Left forelimb (tissue), 1 donor: Measurements from ENCODE around the gene SDR9C7.
"Not testable (repeated sequence)": the region's sequence is repeated elsewhere in the genome, so short reads cannot be mapped to it uniquely, and the experiment has no call there.

Experiments
- DNase-seq: peaks from one replicate; pipeline ENCODE4 v3.0.0-alpha.2; 2018; ENCODE audit warnings: low spot score

SDR9C7 gene

DNA sequence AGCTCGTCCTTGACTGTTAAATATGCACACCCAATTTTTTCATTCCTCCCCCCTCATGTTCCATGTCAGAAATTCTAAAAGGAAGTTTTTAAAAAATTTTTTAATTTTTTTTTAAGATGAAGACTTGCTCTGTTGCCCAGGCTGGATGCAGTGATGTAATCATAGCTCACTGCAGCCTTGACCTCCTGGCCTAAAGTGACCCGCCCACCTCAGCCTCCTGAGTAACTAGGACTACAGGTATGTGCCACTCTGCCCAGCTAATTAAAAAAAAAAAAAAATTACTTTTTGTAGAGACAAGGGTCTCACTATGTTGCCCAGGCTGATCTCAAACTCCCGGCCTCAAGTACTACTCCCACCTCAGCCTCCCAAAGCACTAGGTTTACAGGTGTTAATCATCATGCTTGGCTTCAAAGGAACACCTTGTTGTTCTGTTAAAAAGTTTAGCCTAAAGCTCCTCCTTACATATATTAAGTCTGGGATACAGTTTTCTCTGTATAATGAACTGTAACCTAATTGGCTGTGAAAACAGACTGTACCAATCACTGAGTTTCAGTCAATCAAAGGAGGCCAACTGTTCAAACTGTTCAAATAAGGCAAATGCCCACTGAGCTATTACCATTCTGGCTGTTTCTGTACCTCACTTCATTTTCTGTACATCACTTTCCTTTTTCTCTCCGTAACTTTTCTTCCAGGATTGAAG lies 17.8 kb downstream of the SDR9C7 start:
- DNase-seq: no peak

DNA sequence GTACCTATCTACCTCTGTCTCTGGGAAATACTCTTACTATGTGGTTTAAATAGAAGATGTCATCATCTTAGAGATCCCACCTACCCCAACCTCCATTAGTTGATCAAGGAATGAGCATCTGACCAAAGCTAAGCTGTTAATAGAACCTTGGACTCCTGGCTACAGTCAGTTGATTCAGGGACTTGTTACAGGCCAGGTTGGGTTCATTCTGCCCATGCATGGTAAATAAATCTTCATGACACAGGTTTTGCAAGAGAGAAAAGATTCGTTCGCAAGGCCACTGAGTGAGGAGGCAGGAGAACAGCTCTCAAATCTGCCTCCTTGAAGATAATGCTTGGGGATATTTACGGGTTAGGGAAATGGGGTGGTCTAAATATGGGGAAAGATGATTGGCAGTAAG lies 19.5 kb downstream of the SDR9C7 start:
- no peak for DNase-seq

DNA sequence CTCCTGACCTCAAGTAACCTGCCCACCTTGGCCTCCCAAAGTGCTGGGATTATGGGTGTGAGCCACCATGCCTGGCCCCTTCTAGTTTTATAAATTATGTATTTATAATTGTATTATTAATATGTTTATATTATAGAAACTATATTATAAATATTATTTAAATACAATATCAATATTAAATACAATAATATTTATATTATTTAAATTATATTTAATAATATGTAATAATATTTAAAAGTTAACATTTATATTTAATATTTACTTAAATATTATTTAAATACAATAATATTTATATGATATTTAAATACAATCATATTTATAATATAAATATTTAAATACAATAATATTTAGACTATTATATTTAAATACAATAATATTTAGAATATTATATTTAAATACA lies 20.0 kb downstream of the SDR9C7 start:
- no peak for DNase-seq

DNA sequence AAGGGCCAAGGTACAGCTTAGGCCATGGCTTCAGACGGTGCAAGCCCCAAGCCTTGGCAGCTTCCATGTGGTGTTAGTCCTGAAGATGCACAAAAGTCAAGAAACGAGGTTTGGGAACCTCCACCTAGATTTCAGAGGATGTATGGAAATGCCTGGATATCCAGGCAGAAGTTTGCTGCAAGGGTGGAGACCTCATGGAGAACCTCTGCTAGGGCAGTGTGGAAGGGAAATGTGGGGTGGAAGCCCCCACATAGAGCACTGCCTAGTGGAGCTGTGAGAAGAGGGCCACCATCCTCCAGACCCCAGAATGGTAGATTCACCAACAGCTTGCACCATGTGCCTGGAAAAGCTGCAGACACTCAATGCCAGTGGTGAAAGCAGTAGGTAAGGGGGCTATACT lies 24.8 kb downstream of the SDR9C7 start:
- not testable (repeated sequence) for DNase-seq

DNA sequence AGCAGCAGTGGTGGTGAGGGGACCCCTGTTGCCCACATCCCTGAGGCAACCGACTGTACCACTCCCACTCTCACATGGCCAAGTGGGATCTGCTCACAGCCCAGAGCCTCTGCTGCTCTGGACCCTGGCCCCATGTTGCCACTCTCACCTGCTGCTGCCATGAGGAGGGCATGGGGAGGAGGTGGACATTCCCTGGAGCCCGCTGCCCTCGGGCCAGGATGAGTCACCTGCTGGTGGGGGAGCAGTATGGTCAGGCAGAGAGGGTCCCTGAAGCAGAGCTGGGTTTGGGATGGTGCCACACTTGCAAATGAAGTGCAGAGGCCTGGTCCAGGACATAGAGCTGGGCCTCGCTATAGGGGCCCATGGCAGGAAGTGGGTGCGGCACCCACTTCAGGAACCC lies 26.1 kb downstream of the SDR9C7 start:
- DNase-seq: no peak

DNA sequence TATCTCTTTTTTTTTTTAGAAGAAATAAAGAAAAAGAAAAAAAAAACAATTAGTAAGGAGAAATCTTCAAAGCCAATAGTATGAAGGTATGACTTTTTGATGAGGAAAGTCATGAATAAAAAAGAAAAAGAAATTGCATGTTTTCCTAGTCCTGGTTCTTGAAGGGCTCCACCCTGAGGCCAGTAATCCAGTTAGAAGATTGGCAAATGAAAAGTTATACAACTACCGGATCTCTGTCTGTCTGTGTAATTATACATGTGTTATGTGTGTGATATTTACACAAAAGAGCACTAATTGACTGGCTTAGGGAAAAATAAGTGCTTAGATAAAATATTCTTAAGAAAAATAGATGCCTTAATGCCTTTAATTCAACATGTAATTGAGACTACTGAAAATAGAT lies 28.4 kb downstream of the SDR9C7 start:
- no peak for DNase-seq

DNA sequence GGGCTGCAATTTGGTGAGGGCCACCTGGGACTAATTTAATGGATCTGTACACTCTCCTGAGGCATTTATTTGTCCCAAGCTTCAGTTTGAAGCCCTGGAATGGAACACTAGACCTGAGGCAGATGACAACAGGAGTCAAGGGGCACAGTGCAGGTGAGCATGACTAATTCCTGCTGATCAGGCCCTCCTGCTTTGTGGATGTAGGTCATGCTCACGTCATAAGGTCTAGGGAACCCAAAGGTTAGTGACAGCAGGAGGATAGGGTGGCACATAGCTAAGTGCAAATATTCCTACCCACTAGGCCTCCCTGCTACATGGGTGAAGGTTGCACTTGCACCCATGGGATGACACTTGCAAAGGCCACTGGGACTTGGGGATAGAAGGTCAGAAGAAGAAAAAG lies 30.8 kb downstream of the SDR9C7 start:
- no peak for DNase-seq

DNA sequence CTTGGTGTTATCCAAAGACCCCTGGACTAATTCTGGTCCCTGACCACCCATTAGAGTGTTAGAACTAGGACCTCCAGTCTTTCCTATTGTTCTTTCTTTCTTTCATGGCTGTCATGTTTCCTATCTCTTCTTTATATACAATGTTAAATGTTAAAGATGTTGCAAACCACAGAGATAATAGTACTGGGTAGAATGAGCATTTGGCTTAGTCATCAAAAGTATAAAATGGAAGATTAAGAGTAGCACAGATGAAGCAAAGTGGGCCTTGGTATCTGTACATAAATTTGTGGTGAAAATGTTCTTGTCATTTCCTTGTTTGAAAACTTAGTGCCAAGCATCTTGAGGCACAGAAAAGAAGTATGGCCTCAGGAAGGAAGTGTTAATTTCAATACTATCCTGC lies 32.9 kb downstream of the SDR9C7 start:
- DNase-seq: not testable (repeated sequence)

DNA sequence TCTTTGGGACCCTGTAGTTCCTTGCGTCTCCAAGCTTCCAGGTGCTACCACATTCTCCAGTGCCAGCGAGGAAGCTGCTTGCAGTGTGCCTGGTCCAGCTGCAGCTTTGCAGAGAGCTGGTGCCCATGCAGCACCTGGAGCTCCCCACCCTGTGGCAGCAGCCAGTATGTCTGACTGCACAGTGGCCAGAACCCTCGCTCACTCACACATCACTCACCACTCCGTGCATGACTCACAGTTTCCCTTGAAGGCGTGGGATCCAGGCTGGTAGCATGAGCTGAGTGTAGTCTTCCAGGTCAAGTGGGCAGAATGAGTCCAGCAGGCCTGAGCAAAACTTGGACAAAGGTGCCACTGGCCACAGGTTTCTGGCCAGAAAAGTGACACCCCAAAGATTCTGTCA lies 33.6 kb downstream of the SDR9C7 start:
- no peak for DNase-seq

DNA sequence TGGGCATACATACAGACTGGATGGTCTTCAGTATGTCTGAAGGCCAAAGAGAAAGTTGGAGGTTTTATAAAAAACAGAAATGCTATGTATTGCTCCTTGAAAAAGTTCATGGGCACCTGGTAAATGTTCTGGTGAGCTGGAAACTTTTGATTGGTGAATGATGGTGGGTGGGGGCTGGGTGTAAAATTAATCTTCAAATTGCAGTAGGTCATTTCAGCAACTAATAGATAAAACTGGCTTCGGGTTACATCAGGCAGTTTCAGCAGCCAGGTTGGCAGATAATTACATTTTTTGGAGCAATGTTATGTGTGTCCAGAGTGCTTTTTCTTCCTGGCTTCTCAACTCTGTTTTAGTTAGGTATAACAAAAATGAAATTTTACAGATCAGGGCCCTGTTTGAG lies 35.3 kb downstream of the SDR9C7 start:
- no peak for DNase-seq

DNA sequence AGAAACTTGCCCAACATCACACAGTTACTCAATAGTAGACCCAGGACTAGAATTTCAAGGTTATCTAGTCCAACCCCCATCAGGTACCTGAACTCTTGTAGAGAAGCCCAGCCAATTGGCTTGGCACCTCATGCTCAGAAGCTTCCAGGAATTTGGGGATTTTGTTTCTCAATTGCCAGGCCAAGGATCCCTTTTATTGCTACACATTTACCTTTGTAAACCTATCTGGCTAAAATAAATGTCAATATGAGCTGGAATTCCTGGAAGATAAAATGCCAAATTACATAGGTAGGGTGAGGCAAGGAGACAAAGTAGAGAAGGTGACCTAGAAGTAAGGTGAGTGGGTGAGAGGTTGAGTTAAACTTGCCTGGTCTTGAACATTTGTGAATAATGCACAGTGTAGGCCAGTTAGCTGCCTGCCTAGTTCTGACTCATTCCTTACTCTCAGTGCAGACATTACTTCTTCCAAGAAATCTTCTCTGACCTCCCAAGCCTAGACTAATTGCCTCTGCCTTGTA lies 36.3 kb downstream of the SDR9C7 start:
- DNase-seq: no peak

DNA sequence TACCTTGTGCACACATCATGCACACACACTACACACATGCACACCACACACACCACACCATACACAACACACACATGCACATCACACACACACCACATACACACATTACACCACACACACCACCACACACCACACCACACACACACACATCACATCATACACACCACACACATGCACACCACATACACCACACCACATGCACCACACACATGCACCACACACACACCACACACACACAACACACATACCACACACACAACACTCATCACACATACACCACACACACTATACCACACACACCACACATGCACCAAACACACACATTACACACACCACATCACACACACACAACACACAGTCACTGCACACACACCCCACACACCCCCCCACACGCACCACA lies 38.1 kb downstream of the SDR9C7 start:
- no peak for DNase-seq

DNA sequence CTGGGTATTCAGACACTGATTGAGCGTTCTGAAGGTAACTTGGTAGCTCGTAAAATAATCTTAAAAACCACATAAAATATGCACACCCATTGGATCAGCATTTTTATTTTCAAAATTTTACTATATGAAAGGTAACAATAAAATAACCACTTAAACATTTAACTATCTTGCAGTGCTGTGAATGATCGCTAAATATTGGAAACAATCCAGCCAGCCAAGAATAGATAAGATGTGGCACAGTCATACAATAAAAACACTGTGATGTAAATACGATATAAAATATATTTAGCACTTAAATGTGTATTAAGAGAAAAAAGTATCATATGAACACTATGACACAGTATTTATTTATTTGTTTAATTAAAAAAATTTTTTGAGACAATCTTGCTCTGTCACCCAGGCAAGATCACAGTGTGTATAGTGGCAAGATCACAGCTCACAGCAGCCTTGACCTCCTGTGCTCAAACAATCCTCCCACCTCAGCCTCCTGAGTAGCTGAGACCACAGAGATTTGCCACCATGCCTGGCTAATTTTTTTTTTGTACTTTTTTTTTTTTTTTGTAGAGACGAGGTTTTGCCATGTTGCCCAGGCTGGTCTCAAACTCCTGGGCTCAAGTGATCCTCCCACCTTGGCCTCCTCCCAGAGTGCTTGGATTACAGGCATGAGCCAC lies 39.4 kb downstream of the SDR9C7 start:
- DNase-seq: no peak

DNA sequence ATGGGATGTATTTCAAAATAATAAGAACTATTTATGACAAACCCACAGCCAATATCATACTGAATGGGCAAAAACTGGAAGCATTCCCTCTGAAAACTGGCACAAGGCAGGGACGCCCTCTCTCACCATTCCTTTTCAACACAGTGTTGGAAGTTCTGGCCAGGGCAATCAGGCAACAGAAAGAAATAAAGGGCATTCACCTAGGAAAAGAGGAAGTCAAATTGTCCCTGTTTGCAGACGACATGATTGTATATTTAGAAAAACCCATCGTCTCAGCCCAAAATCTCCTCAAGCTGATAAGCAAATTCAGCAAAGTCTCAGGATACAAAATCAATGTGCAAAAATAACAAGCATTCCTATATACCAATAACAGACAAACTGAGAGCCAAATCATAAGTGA lies 42.3 kb downstream of the SDR9C7 start:
- not testable (repeated sequence) for DNase-seq

DNA sequence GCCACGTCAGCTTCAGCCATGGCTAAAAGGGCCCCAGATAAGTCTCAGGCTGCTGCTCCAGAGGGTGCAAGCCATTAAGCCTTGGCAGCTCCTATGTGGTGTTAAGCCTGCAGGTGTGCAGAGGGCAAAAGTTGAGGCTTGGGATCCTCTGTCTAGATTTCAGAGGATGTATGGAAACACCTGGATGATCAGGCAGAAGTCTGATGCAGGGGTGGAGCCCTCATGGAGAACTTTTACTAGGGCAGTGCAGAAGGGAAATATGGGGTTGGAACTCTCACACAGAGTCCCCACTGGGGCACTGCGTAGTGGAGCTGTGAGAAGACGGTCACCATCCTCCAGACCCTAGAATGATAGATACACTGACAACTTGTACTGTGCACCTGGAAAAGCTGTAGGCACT lies 47.9 kb downstream of the SDR9C7 start:
- DNase-seq: no peak

DNA sequence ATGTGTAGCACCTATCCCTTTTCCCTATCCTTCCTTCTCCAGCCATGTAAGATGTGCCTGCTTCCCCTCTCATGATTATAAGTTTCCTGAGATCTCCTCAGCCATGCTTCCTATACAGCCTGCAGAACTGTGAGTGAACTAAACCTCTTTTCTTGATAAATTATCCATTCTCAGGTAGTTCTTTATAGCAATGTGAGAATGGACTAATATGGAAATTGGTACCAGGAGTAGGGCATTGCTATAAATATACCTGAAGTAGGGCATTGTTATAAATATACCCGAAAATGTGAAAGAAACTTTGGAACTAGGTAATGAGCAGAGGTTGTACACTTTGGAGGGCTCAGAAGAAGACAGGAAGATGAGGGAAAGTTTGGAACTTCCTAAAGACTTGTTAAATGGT lies 48.9 kb downstream of the SDR9C7 start:
- DNase-seq: no peak

DNA sequence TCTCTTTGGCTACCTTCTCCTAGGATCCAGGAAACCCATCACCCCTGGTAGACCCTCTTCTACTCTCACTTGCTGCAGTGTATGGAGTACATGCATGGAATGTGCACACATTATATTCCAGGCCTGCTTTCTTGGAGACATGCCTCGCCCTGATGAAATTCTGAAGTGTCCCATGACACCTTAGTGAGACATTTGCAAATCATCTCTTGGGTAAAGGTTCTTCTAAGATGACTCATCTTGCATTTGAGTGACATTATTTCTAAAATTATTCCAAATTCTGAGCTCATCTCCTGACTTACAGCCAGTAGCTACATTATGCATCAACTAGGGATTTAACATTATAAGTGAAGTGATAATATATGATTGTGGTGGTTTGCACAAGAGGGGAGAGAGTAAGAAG lies 49.8 kb downstream of the SDR9C7 start:
- DNase-seq: no peak

DNA sequence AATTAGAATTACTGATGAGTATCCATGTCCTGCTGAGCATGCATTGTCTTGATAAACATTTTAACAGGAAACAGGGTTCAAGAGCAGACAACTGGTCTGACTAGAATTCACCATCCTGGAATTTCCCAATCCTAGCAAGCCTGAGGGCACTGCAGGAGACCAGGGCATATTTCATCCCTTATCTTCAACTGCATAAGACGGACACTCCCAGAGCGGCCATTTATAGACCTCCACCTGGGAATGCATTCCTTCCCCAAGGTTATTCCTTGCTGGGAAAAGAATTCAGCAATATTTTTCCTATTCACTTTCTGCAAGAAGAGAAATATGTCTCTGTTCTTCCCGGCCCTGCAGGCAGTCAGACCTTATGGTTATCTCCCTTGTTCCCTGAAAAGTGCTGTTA lies 51.8 kb downstream of the SDR9C7 start:
- not testable (repeated sequence) for DNase-seq

DNA sequence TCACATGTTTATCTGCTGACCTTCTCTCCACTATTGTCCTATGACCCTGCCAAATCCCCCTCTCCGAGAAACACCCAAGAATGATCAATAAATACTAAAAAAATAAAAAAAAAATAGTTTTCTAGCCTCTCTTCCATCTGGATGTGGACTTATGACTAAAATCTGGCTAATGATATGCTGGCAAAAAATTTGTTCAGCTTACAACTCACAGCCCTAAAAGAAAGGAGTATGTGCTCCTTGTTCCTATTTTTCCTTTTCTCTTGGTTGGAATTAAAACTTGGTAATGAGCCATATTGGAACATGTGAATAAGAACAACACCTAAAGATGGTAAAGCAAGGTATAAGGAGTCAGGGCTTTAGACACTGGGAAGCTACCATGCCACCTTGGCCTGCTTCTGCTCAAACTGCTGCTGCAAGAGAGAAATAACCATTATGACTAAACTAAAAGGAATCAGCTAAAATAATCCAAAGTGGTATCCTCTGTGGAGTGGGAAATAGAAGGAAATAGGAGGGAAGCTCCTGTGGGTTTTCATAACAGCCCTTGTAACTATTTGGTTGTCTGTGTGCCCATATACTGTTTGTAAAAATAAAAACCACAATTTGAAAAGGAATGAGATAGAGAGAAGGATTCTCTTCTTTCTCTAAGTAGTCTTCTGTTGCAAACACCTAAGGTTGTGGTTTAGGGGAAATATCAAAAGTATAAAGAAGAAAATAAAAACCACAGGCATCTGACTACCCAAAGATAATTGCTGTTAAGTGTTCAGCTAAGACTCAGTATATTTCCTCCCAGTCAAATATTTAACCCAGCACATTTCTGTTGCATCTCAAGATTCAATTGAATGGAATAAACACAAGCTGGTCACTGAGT lies 53.8 kb downstream of the SDR9C7 start:
- no peak for DNase-seq

DNA sequence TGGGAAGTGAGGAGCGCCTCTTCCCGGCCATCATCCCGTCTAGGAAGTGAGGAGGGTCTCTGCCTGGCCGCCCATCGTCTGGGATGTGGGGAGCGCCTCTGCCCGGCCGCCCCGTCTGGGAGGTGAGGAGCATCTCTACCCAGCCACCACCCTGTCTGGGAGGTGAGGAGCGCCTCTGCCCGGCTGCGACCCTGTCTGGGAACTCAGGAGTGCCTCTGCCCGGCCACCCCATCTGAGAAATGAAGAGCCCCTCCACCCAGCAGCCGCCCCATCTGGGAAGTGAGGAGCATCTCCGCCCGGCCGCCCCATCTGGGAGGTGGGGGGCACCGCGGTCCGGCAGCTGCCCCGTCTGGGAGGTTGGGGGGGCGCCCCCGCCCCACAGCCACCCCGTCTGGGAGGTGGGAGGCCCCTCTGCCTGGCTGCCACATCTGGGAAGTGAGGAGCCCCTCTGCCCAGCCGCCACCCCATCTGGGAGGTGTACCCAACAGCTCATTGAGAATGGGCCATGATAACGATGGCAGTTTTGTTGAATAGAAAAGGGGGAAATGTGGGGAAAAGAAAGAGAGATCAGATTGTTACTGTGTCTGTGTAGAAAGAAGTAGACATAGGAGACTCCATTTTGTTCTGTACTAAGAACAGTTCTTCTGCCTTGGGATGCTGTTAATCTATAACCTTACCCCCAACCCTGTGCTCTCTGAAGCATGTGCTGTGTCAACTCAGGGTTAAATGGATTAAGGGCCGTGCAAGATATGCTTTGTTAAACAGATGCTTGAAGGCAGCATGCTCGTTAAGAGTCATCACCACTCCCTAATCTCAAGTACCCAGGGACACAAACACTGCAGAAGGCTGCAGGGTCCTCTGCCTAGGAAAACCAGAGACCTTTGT lies 54.7 kb downstream of the SDR9C7 start:
- DNase-seq: not testable (repeated sequence)

DNA sequence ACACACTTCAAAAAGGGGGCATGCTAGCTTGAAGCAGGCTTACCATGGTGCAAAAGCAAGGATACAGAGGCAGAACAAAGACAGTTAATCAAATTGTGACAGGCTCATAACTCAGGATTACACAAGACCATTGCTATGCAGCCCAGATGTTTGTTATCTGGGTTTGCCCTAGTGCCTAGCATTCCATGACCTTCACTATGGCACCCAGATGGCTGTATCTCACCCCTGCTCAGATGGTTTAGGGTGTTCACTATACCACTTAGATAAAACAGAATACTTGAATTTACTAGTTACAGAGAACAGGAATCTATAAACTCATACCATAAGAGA lies 56.2 kb downstream of the SDR9C7 start:
- no peak for DNase-seq
